NCI-H748 (cell line): ENCODE results near the gene PAOX.

ENCODE experiments used
- DNase-seq: peaks from one replicate; lab custom pipeline; 2025; ENCODE audit not compliant: unreplicated experiment; lab: John Stamatoyannopoulos, UW

PAOX gene

GRCh38 chr10:133349577-133350011, 29.5 kb upstream of the PAOX start:
- no peak for DNase-seq

GRCh38 chr10:133350283-133350949, 28.6 kb upstream of the PAOX start:
- DNase-seq, result no peak

- no peak for DNase-seq
These were observed 28.1 kb upstream of the PAOX start for GRCh38 chr10:133350950-133351329.

- no peak for DNase-seq
These were observed 27.4 kb upstream of the PAOX start for GRCh38 chr10:133351408-133352318.

- DNase-seq, result no peak
These were observed 25.7 kb upstream of the PAOX start for GRCh38 chr10:133353202-133353959.

GRCh38 chr10:133353988-133354605, 25.0 kb upstream of the PAOX start:
- DNase-seq, result no peak

GRCh38 chr10:133354672-133355240, 24.3 kb upstream of the PAOX start:
- DNase-seq, result no peak

GRCh38 chr10:133355266-133355665, 23.8 kb upstream of the PAOX start:
- no peak for DNase-seq

GRCh38 chr10:133355991-133356390, 23.1 kb upstream of the PAOX start:
- DNase-seq, result no peak

- DNase-seq, result no peak
These were observed 22.3 kb upstream of the PAOX start for GRCh38 chr10:133356549-133357284.

- DNase-seq, result peak; percentile 59
These were observed 21.5 kb upstream of the PAOX start, which contains the start of gene FUOM for GRCh38 chr10:133357285-133358161. TSS of gene FUOM (minus strand) at chr10:133358019. CDS start at chr10:133358007, 12 bp downstream.

GRCh38 chr10:133358162-133358924, 20.7 kb upstream of the PAOX start:
- no peak for DNase-seq

GRCh38 chr10:133358925-133359310, 20.1 kb upstream of the PAOX start:
- DNase-seq, result no peak

- peak; percentile 77 for DNase-seq
These were observed 19.5 kb upstream of the PAOX start for GRCh38 chr10:133359554-133359971.

GRCh38 chr10:133359972-133360610, 19.0 kb upstream of the PAOX start:
- peak; percentile 36 for DNase-seq

GRCh38 chr10:133361227-133361626, 17.8 kb upstream of the PAOX start:
- no peak for DNase-seq

GRCh38 chr10:133361773-133362441, 17.2 kb upstream of the PAOX start:
- no peak for DNase-seq
